Posterior cingulate gyrus (tissue), 11 donors: Measurements from ENCODE around the gene P4HTM.
"Not testable (repeated sequence)": the region's sequence is repeated elsewhere in the genome, so short reads cannot be mapped to it uniquely, and the experiment has no call there.

ENCODE experiments used
- DNase-seq, 10 donors: peaks; one replicate each; pipeline versions ENCODE4 v3.0.0 to v3.0.0-alpha.2; 2020 to 2021; ENCODE audit warnings: mixed read lengths in 3 of 10
- intact Hi-C: fragments of 100-400 bp; cut with DNase I; formaldehyde crosslinking; loops from one replicate; pipeline ENCODE4 v1.15.1; 2023

The P4HTM gene

DNA sequence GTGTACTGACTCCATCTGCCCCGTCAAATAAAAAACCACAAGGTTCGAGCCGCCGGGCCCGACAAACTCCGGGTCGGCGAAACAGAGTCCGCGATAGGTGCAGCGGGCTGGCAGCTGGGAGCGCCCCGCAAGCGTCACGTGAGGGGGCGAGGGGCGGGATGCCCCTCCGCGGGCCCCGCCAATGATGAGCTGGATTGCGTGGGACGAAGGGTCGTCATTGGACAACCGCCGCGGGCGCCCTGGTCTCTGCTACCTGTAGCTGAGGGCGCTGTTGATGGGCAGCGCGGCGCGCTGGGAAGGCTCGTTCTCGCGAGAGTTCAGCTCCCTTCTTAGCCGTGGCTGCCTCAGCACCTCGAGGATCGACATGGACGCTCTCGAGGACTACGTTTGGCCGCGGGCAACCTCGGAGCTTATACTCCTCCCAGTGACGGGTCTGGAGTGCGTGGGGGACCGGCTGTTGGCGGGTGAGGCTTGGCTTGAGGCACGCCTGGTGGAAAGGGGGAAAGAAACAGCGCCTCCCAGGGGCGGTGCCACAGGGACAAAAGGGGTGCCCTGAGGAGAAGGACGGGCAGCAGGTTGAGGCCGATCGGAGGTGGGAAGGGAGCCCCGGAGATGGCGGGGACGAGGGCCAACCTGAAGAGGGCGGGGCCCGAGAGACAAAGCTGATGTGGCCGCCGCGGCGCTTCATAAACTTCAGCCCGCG is 17.2 kb downstream of the P4HTM start, which contains the start of gene WDR6:
Gene WDR6 (plus strand): TSS at position 324 of the 703 bp plus-strand sequence. CDS start 41 bp downstream, at position 365.
- intact Hi-C loops: loop anchor here (2.0 kb wide), 1 partner anchor 16 kb away; the partner anchor contains the start of gene P4HTM
- DNase-seq: peak; percentile 89 to 100 (median 96)

DNA sequence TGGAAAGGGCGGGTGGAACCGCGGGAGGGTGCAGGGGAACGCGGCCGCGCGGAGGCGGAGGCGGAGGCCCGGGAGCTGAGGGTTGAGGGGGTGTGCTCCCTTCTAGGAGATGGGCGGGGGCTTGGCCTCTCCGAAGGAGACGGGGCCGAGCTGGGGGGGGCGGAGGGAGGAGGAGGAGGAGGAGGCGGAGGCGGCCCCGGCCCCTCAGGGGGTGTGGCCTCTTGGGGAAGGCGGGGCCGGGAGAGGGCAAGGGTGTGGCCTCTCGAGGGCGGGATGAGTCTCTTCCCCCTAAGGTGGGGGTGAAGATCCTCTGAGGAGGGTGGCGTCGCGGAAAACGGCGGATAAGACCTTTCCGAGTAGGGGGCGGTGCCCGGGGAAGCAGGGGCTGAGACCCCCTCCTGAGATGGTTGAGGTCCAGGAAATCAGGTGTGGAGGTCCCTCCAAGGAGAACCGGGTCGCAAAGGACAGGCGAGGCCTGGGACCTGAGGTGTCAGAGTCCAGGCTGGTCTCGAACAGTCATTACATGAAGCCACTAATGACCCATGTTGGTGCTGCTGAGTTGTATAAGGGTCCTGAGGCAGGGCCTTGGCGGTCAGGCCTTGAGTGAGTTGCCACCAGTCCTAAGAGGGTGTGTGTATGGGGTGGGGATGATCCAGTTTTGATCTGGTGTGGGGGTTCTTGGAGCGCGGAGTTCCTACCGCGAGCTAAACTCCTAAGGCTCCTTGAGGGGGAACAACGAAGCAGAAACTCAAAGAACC is 17.9 kb downstream of the P4HTM start:
- DNase-seq: peak; percentile 63 to 96 (median 74)
- intact Hi-C loops: loop anchor here (2.0 kb wide), 1 partner anchor 17 kb away; the partner anchor contains the start of gene P4HTM

DNA sequence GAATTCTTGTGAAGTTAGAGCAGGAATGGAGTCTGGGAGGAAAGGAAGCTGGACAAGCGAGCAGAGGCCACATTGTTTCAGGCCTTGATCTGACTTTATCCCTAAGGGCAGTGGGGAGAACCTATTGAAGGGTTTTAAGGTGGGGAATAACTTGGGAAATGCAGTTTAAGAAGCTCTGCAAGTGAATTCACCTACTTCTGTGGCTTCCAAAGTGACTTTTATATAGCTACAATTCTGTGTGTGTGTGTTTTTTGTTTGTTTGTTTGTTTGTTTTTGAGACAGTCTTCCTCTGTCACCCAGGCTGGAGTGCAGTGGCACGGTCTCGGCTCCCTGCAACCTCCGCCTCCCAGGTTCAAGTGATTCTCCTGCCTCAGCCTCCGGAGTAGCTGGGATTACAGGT is 18.6 kb downstream of the P4HTM start:
- intact Hi-C loops, DNase-seq: not testable (repeated sequence)

DNA sequence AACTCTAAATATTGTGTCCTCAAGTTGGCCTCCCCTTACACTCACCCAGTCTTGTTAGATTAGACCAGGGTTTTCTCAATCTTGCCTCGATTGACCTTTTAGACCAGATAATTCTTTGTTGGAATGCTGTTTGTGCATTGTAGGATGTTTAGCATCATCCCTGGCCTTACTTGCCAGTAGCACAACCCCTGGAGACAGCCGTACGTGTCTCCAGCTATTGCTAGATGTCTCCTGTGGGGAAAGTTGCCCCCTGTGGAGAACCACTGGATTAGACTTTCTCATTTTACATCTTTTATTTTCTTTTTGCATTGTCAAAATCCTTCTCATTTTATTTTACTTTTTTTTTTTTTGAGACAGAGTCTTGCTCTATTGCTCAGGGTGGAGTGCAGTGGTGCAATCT is 19.4 kb downstream of the P4HTM start:
- no peak for DNase-seq
- intact Hi-C loops: no loop called here

DNA sequence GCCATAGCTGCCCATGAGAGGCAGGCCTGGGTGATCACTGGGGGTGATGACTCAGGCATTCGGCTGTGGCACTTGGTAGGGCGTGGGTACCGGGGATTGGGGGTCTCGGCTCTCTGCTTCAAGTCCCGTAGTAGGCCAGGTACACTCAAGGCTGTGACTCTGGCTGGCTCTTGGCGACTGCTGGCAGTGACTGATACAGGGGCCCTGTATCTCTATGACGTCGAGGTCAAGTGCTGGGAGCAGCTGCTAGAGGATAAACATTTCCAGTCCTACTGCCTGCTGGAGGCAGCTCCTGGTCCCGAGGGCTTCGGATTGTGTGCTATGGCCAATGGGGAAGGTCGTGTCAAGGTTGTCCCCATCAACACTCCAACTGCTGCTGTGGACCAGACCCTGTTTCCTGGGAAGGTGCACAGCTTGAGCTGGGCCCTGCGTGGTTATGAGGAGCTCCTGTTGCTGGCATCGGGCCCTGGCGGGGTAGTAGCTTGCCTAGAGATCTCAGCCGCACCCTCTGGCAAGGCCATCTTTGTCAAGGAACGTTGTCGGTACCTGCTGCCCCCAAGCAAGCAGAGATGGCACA is 22.5 kb downstream of the P4HTM start:
- DNase-seq: peak in 2 of 10 donors; percentile 24 to 67
- intact Hi-C loops: no loop called here

DNA sequence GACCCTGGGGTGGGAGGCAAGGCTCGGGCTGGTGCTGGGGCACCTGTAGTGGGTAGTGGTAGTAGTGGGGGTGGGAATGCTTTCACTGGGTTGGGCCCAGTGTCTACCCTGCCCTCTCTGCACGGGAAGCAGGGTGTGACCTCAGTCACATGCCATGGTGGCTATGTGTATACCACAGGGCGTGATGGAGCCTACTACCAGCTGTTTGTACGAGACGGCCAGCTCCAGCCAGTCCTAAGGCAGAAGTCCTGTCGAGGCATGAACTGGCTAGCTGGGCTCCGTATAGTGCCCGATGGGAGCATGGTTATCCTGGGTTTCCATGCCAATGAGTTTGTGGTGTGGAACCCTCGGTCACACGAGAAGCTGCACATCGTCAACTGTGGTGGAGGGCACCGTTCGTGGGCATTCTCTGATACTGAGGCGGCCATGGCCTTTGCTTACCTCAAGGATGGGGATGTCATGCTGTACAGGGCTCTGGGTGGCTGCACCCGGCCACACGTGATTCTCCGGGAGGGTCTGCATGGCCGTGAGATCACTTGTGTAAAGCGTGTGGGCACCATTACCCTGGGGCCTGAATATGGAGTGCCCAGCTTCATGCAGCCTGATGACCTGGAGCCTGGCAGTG is 23.2 kb downstream of the P4HTM start:
- intact Hi-C loops: no loop called here

DNA sequence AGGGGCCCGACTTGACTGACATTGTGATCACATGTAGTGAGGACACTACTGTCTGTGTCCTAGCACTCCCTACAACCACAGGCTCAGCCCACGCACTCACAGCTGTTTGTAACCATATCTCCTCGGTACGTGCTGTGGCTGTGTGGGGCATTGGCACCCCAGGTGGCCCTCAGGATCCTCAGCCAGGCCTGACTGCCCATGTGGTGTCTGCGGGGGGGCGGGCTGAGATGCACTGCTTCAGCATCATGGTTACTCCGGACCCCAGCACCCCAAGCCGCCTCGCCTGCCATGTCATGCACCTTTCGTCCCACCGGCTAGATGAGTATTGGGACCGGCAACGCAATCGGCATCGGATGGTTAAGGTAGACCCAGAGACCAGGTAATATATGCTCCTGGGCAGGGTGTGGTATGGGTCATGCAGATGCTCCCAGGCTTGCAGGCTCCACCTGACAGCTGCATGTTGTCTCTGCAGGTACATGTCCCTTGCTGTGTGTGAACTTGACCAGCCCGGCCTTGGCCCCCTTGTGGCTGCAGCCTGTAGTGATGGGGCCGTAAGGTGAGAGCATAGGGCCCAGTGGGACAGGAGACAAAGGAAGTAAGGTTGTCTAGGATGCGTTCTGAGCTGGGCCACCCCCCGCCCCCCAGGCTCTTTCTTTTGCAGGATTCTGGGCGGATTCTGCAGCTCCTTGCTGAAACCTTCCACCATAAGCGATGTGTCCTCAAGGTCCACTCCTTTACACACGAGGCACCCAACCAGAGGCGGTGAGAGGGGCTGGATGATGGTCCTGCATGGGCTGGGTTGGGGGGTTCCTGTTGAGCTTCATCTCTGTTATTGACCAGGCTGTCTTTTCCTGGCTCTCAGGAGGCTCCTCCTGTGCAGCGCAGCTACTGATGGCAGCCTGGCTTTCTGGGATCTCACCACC is 24.0 kb downstream of the P4HTM start:
- intact Hi-C loops: no loop called here
- peak in 1 of 10 donors; percentile 73 for DNase-seq

More for the DNA sequence above, 23.2 kb downstream of the P4HTM start:
- DNase-seq: peak in 2 of 10 donors; percentile 37 to 68

DNA sequence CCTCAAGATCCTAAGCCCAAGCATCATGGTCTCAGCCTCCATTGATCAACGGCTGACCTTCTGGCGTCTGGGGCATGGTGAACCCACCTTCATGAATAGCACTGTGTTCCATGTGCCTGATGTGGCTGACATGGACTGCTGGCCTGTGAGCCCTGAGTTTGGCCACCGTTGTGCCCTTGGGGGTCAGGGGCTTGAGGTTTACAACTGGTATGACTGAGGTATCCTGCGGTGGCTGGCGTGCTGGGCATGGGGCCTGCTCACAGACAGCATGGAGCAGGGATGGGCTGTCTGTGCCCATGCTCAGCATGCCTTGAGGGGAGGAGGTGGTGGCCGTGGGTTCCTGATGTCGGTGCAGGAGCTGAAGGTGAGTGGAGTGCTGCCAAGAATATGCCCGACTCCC is 25.0 kb downstream of the P4HTM start:
- intact Hi-C loops: no loop called here
- DNase-seq: peak in 1 of 10 donors; percentile 41

DNA sequence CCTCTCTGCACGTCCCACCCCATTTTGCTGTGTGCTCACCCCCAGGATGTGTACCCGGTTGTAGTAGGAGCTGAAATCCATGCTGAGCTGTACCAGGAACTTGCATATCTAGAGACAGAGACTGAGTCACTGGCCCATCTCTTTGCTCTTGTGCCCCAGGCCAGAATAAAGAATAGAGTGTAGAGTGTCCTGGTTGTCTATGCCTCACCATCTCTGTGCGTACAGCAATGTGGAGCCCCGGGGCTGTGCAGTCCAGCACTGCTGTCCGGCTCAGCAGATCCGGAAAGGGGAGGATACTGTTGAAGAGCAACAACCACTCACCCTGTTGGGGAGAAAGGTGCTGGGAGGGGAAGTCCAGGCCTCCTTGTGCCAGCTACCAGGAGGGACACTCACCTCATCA is 25.7 kb downstream of the P4HTM start:
- peak in 2 of 10 donors; percentile 12 to 53 for DNase-seq
- intact Hi-C loops: no loop called here

DNA sequence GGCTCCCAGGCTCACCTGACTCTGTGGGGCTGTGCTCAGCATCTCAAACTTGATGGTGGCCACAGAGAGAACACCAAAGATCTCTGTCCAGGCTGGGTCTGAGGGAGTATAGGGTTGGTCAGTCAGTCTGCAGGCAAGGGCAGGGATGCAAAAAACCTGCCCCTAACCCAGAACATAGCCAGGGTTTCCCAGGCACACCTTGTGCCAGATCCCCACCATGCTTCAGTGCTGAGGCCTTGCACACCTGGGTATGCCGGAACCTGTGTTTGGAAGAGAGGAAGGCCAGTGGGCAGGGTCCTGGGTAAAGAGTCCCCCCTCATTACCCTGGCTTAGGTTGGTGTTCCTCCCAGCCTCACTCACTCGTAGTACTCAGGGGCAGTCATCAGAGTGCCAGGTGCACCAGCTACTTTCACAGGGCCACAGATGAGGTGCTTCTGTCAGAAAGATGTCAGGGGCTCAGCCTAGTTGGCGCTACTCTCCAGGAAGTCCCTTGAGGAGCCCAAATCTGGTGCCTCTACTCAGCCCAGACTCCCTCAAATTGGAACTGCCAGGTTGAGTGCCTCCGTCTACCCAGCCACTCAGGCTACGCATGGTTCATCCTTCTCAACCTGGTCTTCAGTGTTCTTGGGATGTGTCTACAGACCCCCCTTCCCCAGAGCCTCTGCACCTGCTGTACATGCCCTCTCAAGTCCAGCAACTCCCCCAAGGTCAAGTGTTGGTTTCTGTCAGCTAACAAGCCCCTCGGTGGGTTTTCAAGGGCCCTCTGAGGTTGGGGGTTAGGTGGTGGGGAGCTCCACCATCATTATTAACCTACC is 26.6 kb downstream of the P4HTM start:
- intact Hi-C loops: no loop called here
- DNase-seq: peak in 1 of 10 donors; percentile 48

DNA sequence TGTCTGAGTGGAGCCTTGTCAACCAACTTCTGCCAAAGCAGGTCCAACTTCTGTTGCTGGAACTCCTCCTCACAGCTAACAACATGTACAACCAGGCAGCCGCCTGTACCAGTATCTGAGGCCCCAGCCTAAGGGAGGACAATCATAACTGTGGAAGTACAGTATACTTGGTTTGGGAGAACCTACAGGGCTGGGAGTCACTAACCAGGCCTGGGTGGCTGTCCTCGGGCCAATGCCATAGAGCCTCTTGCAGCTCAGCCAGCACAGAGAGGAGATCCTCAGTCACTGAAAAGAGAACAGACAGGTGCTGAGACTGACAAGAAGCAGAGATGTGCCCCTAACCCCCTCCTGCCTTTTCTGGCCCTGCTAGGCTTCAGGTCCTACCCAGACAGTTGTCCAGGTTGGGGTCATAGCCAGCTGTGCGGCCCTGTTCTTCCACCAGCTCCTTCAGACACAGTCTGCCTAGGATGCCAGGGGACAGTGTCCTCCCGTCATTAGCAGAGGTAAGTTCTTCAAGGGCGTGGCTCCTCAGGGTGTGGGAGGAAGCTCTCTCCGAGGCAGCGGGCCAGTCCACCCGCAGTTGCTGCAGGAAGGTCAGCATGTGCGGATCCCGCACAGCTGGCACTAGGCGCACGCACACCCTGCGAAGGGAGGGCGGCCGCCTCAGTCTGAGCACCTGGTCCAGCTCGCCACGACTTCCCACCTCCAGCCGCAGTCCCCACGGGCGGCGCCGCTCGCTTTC is 27.4 kb downstream of the P4HTM start:
- intact Hi-C loops: no loop called here
- no peak for DNase-seq

DNA sequence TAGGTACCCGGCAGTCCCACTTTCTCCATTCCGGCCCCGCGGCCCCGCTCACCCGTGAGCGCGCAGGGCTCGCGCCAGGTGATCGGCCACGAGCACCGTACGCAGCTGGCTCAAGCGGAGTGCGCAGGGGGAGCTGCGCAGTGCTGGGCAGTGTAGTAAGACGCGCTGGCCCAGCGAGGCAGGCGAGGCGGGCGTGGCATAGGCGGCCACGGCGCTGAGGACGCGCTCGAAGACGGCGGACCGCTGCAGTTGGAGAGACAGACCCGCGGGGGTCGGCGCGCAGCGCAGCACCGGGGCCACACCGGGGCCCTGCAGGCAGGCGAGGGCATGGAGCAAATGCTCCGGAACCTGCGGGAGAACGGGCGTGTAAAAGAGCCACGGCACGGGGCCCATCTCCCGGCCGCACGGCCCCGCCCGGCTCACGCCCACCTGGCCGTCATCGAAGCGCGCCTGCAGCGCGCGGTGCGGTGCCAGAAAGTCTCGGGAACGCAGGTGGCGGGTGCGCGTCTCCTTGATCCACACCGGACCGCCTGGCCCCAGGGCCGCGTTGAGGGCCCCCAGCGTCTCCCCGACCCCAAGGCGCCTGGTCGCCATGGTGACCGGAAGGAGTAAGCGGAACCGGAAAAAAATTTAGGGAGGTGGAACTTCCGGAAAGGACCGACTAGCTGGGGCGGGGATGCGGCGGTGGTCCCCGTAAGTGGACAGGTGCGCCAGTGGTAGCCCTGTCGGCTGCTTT is 28.1 kb downstream of the P4HTM start, which contains the start of gene DALRD3:
Gene DALRD3 (minus strand): TSS at position 610 of the 736 bp plus-strand sequence. CDS start 16 bp downstream, at position 594.
- intact Hi-C loops: no loop called here
- peak; percentile 48 to 95 (median 70) for DNase-seq

DNA sequence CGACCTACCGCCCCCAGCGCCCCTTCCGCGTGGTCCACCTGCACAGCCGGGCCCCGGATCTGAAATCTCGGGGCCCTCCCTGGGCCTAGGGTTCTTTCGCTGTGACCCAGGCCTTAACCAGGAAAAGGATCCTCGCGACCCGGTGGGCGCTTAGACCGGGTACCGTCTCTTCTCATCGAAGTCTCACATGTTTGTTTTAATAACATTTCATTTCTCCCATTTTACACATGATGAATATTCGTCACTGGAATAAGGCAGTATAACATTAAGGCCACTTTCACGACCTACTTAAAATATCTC is 28.6 kb downstream of the P4HTM start:
- no peak for DNase-seq
- intact Hi-C loops: no loop called here

DNA sequence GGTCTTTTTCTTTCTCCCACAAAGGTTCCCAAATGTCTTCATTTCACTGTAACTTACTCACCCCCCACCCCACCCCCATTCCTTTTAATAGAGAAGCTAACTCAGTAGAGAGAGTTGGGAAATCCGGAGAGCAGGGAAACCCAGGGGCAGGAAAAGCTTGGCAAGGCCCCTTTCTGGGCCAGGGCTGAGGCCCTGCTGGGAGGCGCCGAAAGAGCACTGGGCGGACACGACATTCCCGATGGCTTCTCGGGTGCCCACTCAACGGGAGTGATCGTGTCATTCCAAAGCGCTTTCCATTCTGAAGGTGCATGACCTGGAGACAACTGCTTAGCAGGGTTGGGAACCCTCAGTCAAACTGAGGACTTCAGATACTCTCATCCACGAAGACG is 29.9 kb downstream of the P4HTM start:
- intact Hi-C loops: loop anchor here (10.0 kb wide), 1 partner anchor 75 kb away; the partner anchor contains the start of gene QRICH1
- peak in 3 of 10 donors; percentile 35 to 69 (median 41) for DNase-seq

DNA sequence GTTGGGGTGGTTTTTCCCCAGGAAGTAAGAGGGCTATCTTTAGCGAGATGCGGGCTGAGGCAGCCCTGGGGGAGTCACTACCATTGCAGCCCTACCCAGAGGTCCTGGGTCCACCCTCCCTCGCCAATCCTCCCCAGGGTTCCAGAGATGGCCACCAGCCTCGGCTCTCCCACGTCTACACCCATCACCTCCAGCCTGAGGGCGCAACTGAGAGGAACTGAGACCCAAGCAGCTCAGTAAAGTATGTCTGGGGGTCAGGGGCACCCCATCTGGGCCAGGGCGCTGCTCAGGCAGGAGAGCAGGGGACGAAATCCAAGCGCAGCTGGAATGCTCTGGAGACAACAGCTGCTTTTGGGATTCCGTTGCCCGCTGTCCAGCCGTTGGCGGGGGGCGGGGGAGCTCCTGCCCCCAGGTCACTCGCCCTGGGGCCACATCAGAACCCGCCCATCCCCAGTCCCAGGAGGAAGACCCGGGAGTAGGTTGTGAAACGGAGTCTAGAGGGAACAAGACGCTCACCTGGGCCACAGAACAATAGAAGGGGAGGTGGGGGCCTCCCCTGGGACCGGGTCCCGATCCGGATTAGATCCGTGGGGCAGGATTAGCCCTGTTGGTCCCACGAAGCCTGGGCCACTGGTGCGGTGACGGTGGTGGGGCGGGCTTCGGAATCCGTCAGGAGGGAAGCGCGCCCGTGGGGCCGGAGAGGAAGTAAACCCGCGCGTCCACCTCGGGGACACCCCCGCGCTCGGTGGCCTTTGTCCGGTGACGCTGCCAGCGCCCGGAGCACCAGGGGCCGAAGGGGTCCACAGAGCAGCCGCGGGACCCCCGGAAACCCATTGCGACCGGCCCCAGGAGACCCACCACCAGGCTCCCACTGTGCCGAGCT is 30.5 kb downstream of the P4HTM start:
- DNase-seq: peak in 6 of 10 donors; percentile 27 to 90 (median 62)
- intact Hi-C loops: loop anchor here (10.0 kb wide), 1 partner anchor 74 kb away; the partner anchor contains the start of gene QRICH1

DNA sequence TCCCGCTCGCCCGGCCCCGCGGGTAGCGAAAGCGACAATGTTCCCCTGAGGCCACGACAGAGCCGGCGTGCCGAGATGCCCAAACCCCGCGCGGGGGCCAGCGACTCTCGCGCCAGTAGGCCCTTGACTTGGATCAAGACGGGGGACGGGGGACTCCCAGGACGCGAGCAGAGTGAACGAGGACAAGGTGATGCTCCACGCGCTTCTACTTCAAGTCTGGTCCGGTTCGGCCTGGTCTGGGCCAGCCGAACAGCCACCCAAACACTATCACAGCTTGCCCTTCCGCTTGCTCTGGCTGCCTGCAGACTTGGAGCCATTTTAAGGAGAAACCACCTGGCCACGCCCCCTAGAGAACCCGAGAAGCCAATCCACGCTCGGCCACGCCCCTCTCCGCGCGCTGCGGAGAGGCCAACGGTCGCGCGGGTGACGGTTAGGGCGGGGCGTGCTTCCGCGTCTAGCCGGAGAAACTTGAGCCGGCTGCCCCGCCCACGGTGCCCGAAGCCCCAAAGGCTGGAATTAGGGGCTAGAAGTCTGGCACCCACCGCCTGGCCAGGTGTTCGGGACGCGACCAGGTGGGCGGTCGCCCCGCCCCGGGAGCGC is 31.3 kb downstream of the P4HTM start:
- peak; percentile 94 to 99 (median 97) for DNase-seq
- intact Hi-C loops: loop anchor here (10.0 kb wide), 1 partner anchor 73 kb away; the partner anchor contains the start of gene QRICH1
